ENCODE results near the gene PIP4K2A. TPM values are rescaled to one million over a fixed set of nuclear protein-coding genes. Genes with fewer than 3 reads are reported as not detected.

The PIP4K2A gene
- total RNA-seq, 1 experiment from 2014 or later = 20.2 TPM

GRCh38 chr10:22673091-22673392 is 41.3 kb downstream of the PIP4K2A start:
- ChIA-PET CTCF (no interaction called here), POLR2A (ENCODE audit: unreplicated experiment) (no interaction called here)
- no peaks in the 10 kb centered on the region for H3F3A ChIP-seq (ENCODE audit: low read length, unreplicated experiment)
- no peaks in the 10 kb centered on the region for H4K20me1 ChIP-seq (ENCODE audit: low read length)
- intact Hi-C loops (cut with micrococcal nuclease) = no loop called here
- no peak for DNase-seq
- no peak overlapping the region for H3K27ac ChIP-seq (ENCODE audit: low read length)
- no peaks in the 10 kb centered on the region for H3K9me2 ChIP-seq (replicated peaks; ENCODE audit: low read length)
- no peak overlapping the region for H2AFZ ChIP-seq (ENCODE audit: low read length)
- H3K36me3 ChIP-seq (ENCODE audit: low read depth, low read length) = no peaks in the 10 kb centered on the region
- TF ChIP-seq EZH2phosphoT487 (IDR thresholded peaks at IDR 0.05; ENCODE audit: borderline replicate concordance, low read length) = no peak
- no peak for TF ChIP-seq CTCF (conservative IDR thresholded peaks at IDR 0.05; ENCODE audit: low read depth, low read length)
- TF ChIP-seq EZH2 (IDR thresholded peaks at IDR 0.05; ENCODE audit: low read length, unreplicated experiment) = no peak
- H3K9me3 ChIP-seq (ENCODE audit: low read length) = no peaks in the 10 kb centered on the region
- no peaks in the 10 kb centered on the region for H3K27me3 ChIP-seq (ENCODE audit: low read length)
- H3K4me2 ChIP-seq (ENCODE audit: low read length) = no peak overlapping the region
- H3K79me2 ChIP-seq (ENCODE audit: low read length) = peaks cover 89% of the 10 kb centered on the region
- no peak overlapping the region for H3K4me3 ChIP-seq (ENCODE audit: low read length)
- H3K9ac ChIP-seq (ENCODE audit: low read length) = no peak overlapping the region
- no peak for ATAC-seq
- H3K4me1 ChIP-seq (ENCODE audit: insufficient read depth, low read length) = peaks cover 8% of the 10 kb centered on the region; the same call in 1 of the 2 replicates
- BruUV-seq (replicated peaks) = no TSS peak

DNA sequence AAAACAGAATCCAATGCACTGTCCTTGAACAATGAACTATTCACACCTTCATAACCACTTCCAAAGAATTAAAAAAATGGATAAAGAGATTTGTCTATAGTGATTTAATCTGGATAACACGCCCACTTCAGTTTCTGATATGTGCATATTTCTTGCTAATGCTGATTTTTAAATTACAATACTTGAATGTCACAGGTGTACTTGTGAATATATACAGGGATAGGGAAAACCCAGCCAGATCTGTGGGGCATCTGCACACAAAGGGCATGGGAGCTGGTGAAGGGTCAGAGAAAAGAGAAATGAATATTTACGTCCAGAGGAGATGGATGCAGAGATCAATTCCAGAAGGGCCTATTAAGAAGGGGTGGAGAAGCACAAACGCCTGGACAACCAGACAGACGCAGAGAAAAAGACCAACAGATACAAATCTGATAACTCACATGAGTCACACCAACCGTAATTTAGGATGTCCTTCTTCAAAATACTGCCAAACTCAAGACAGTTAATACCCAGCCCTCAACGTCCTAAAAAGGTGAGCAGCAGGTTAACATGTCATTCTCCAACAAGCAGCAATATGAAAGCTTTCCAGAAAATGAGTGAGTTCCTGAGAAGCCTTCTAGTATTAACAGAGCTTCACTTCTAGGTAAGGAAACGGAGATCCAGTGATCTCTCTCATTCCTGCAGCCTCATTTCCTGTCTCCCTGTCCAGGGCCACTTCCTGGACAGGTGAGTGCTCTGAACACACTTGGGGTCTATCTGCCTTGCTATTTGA is 41.9 kb downstream of the PIP4K2A start:
- CTCF ChIA-PET = no interaction called here
- Histone ChIP-seq H3K27ac (ENCODE audit: low read length) (no peak overlapping the region), H3K79me2 (ENCODE audit: low read length) (peaks cover 86% of the 10 kb centered on the region), H3K27me3 (ENCODE audit: low read length) (no peaks in the 10 kb centered on the region), H3K9me2 (replicated peaks; ENCODE audit: low read length) (no peaks in the 10 kb centered on the region), H3K36me3 (ENCODE audit: low read depth, low read length) (no peaks in the 10 kb centered on the region), H2AFZ (ENCODE audit: low read length) (no peak overlapping the region), H3K4me3 (ENCODE audit: low read length) (no peak overlapping the region), H3K9me3 (ENCODE audit: low read length) (no peaks in the 10 kb centered on the region), H3K4me1 (ENCODE audit: insufficient read depth, low read length) (peaks cover 8% of the 10 kb centered on the region; the same call in 1 of the 2 replicates), H3F3A (ENCODE audit: low read length, unreplicated experiment) (no peaks in the 10 kb centered on the region), H4K20me1 (ENCODE audit: low read length) (no peaks in the 10 kb centered on the region), H3K9ac (ENCODE audit: low read length) (no peak overlapping the region), H3K4me2 (ENCODE audit: low read length) (peak overlapping the region; percentile 13; the same call in 1 of the 2 replicates)
- no TSS peak for BruUV-seq (replicated peaks)
- POLR2A ChIA-PET (ENCODE audit: unreplicated experiment) = no interaction called here
- TF ChIP-seq EZH2phosphoT487 (IDR thresholded peaks at IDR 0.05; ENCODE audit: borderline replicate concordance, low read length) (no peak), EZH2 (IDR thresholded peaks at IDR 0.05; ENCODE audit: low read length, unreplicated experiment) (no peak), CTCF (conservative IDR thresholded peaks at IDR 0.05; ENCODE audit: low read depth, low read length) (no peak)
- intact Hi-C loops (cut with micrococcal nuclease) = no loop called here
- ATAC-seq = no peak
- no peak for DNase-seq

- intact Hi-C loops (cut with micrococcal nuclease) = no loop called here
Observed at GRCh38 chr10:22670788-22671187, 43.6 kb downstream of the PIP4K2A start.

More at GRCh38 chr10:22670788-22671187, 43.6 kb downstream of the PIP4K2A start:
- DNase-seq (no peak), ATAC-seq (no peak)
- TF ChIP-seq EZH2phosphoT487 (IDR thresholded peaks at IDR 0.05; ENCODE audit: borderline replicate concordance, low read length) (no peak), CTCF (conservative IDR thresholded peaks at IDR 0.05; ENCODE audit: low read depth, low read length) (no peak), EZH2 (IDR thresholded peaks at IDR 0.05; ENCODE audit: low read length, unreplicated experiment) (no peak)
- Histone ChIP-seq H3K27me3 (ENCODE audit: low read length) (no peaks in the 10 kb centered on the region), H3K27ac (ENCODE audit: low read length) (no peak overlapping the region), H3K9me3 (ENCODE audit: low read length) (no peaks in the 10 kb centered on the region), H4K20me1 (ENCODE audit: low read length) (no peaks in the 10 kb centered on the region), H2AFZ (ENCODE audit: low read length) (no peak overlapping the region), H3K9me2 (replicated peaks; ENCODE audit: low read length) (no peaks in the 10 kb centered on the region), H3K36me3 (ENCODE audit: low read depth, low read length) (no peaks in the 10 kb centered on the region), H3F3A (ENCODE audit: low read length, unreplicated experiment) (no peaks in the 10 kb centered on the region), H3K4me2 (ENCODE audit: low read length) (no peak overlapping the region), H3K79me2 (ENCODE audit: low read length) (peaks cover 86% of the 10 kb centered on the region), H3K4me1 (ENCODE audit: insufficient read depth, low read length) (peaks cover 8% of the 10 kb centered on the region; the same call in 1 of the 2 replicates), H3K9ac (ENCODE audit: low read length) (no peak overlapping the region), H3K4me3 (ENCODE audit: low read length) (no peak overlapping the region)
- CTCF ChIA-PET = no interaction called here
- no TSS peak for BruUV-seq (replicated peaks)
- POLR2A ChIA-PET (ENCODE audit: unreplicated experiment) = no interaction called here

Measured in PC-3 (cell line).